AG10803 (cell line): ENCODE measurements around the gene EFNA3.

Experiments used
- DNase-seq: peaks from one replicate; pipeline ENCODE4 v3.0.0; 2010; ENCODE audit warnings: low read depth
- H3K4me3 ChIP-seq: 2 replicates; pipeline ENCODE4 v1.5.1; 2011; ENCODE audit warnings: mild to moderate bottlenecking, low read length, control low read depth
- TF ChIP-seq, protein P1 (sequence below): conservative IDR thresholded peaks from 2 replicates; pipeline ENCODE4 v1.5.1; 2011; ENCODE audit warnings: mild to moderate bottlenecking, low read length, control low read depth, inconsistent platforms

EFNA3 gene

DNA sequence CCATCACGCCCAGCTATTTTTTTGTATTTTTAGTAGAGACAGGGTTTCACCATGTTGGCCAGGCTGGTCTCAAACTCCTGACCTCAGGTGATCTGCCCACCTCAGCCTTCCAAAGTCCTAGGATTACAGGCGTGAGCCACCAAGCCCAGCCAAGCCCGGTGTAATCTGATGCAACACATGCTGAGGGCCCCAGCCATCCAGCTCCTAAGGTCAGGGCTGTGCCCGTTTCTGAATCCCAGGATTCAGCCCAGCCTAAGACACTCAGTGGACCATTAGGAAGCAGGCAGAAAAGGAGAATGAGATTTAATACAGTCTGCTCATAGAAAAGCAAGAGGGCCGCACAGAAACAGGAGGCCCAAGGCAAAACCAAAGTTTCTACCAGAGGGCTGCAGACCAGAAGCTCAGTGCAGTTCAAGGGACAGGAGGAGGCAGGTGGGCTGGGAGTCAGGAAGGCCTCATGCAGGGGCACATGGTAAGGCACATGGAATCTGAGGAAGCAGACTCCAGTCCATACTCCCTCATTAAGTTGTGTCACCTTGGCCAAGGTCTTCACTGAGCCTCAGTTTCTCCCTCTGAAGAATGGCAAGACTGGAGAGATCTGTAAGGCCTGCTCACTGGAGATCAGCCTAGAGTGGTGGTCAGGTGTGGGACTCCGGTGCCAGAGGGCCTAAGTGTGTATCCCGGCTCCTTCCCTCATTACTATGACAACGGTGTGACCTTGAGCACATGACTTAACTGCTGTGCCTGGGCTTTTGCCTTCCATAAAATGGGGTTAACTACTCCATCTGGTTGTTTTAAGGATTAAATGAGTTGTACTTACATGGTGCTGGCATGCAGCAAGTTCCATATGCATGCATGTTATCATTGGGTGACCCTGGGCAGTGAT is 29.9 kb upstream of the EFNA3 start:
- DNase-seq, result no peak
- TF ChIP-seq, protein P1, sequence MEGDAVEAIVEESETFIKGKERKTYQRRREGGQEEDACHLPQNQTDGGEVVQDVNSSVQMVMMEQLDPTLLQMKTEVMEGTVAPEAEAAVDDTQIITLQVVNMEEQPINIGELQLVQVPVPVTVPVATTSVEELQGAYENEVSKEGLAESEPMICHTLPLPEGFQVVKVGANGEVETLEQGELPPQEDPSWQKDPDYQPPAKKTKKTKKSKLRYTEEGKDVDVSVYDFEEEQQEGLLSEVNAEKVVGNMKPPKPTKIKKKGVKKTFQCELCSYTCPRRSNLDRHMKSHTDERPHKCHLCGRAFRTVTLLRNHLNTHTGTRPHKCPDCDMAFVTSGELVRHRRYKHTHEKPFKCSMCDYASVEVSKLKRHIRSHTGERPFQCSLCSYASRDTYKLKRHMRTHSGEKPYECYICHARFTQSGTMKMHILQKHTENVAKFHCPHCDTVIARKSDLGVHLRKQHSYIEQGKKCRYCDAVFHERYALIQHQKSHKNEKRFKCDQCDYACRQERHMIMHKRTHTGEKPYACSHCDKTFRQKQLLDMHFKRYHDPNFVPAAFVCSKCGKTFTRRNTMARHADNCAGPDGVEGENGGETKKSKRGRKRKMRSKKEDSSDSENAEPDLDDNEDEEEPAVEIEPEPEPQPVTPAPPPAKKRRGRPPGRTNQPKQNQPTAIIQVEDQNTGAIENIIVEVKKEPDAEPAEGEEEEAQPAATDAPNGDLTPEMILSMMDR, result no peak
- no peak overlapping the region for H3K4me3 ChIP-seq

DNA sequence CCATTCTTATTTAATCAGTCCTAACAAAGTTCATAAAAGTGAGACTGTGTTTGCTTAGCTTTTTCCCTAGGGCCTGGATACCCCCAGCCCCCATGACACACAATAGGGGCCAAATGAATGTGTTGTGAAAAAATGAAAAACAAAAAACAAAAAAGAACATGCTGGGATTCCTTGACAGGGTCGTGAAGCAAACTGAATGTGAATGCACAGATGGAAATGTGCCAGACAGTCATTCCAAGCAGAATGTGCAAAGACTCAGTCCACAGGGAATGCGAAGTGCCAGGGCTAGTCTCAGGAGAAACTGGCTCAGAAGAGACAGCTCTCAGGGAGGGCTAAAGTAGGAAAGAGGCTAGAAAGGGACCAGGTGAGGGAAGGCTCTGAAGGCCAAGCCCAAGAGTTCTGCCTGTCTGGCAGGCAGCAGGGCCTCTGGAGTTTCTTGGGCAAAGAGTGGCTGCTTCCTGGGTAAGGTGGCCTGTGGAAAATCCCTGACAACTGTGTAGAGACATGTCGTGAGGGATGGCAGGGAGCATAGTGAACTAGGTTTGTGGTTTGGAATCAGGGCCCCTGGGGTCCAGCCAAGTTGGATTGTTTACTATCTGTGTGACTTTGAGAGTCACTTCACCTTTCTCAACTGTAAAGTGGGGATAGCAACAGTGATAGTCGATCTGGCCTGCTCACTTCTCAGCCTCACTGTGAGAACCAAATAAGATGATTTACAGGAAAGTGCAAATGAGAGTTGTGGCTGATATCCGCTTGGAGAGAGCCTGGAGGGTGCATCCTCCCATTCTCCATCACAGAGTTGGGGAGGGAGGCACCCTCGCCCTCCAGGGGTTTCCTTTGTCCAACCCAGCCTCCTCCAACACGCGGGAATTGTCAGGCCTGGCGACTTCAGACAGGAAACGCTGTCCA is 28.7 kb upstream of the EFNA3 start:
- peak; percentile 53 for DNase-seq

DNA sequence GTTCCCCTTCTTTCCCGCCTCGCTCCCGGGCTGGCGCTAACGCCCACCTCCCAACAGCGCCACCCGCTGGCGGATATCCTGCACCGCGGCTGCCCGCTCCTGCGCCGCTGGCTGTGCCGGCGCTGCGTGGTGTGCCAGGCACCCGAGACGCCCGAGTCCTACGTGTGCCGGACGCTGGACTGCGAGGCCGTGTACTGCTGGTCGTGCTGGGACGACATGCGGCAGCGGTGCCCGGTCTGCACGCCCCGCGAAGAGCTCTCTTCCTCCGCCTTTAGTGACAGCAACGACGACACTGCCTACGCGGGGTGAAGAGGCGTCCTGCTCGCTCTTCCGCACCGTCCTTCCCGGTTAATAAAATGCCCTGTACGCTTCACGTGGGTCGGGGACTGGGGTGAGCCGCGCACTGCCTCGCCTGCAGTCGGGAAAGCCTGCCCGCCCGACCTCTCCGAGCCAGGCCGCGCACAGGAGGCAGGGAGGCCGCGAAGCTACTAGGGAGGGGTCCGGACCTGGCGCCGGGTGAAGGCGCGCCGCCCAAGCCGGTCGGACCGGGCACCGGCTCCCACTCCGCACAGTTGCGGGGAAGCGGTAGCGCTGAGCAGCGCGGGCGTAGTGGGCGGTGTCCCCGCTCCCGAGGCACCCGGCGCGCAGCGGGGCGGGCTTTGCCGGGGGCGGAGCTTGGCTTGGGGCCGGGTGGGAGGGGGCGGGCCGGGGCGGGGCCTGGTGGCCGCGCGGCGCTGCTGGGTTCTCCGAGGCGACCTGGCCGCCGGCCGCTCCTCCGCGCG is 27.9 kb upstream of the EFNA3 start, which contains the start of gene ADAM15:
ADAM15 (plus strand) TSS at position 757 of the 782 bp plus-strand sequence. CDS start 71 bp downstream, outside the sequence.
- TF ChIP-seq, protein P1, result peak; percentile 75
- peak; percentile 60 for DNase-seq
- peak within 1 kb of the TSS; percentile 76 for H3K4me3 ChIP-seq

More for the DNA sequence above, 28.7 kb upstream of the EFNA3 start:
- peak overlapping the region; percentile 76 for H3K4me3 ChIP-seq
- TF ChIP-seq, protein P1, result no peak

DNA sequence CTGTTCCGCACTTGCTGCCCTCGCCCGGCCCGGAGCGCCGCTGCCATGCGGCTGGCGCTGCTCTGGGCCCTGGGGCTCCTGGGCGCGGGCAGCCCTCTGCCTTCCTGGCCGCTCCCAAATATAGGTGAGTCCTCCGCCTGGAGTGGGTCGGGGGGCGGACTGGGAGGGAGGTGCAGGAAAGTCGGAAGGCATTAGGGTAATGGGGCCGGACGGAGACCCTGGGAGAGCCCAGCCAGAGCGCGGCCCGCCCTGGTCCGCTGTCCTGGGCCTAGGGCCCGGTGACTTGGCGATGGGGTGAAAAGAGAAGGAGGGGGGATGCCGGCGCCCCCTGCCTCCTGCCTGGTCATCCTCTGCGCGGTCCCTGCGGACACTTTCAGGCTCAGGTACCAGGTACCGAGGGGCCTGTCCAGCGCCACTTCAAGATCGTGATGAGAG is 27.3 kb upstream of the EFNA3 start:
- TF ChIP-seq, protein P1, result no peak
- H3K4me3 ChIP-seq, result peak overlapping the region; percentile 76
- no peak for DNase-seq

DNA sequence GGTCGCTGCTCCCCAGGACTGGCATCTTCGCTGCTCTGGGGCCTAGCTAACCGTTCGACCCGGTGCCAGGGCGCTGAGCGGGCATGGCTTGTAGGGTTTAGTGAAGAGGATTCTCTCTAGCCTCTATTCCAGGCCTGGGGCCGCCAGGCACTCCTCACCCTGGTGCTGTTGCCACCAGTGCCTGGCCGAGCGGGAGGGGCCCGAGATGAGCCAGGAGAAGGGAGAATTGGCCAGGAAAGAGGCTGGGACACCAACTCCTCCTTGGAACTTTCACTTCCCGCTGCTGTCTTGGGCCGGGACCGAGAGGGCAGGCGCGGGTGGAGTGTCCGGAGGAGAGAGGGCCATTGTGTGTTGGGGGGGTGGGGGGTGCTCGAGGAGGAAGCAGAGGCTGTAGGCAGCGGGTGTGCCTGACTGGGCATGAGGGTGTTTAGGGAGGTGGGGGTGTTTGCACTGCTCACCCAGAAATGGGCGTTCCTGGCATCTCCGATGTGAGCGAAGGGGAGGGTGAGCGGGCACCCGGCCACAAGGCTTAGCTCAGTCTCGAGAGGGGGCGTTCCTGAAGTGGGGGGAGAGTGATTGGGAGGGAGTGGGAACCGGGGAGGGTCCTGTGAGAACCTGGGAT is 26.7 kb upstream of the EFNA3 start:
- peak overlapping the region; percentile 76 for H3K4me3 ChIP-seq
- TF ChIP-seq, protein P1, result no peak
- DNase-seq, result peak; percentile 21
